Peyer's patch (tissue), 4 donors: ENCODE measurements around the gene MEF2C. TPM values are rescaled to one million over a fixed set of nuclear protein-coding genes. Genes with fewer than 3 reads are reported as not detected.
"Not testable (repeated sequence)": the region's sequence is repeated elsewhere in the genome, so short reads cannot be mapped to it uniquely, and the experiment has no call there.

Experiments
- DNase-seq, 3 donors: peaks; one replicate each; pipeline ENCODE4 v3.0.0-alpha.2; 2017 to 2019
- H3K27ac ChIP-seq, 4 donors: fragments of 200-600 bp; sonication (generic); one replicate each; pipeline ENCODE4 v1.5.1; 2016 to 2019
- H3K27me3 ChIP-seq, 2 donors: fragments of 200-600 bp; sonication (generic); one replicate each; pipeline ENCODE4 v1.5.1; 2019
- H3K36me3 ChIP-seq, 3 donors: fragments of 200-600 bp; sonication (generic); one replicate each; pipeline ENCODE4 v1.5.1; 2016 to 2019
- H3K4me1 ChIP-seq, 4 donors: fragments of 200-600 bp; sonication (generic); one replicate each; pipeline ENCODE4 v1.5.1; 2016 to 2019
- H3K4me3 ChIP-seq, 4 donors: fragments of 200-600 bp; sonication (generic); 1 replicate in 3 of 4; 2 replicates in 1 of 4; pipeline ENCODE4 v1.5.1; 2016 to 2019; ENCODE audit warnings: mild to moderate bottlenecking in 1 of 4
- H3K9me3 ChIP-seq, 4 donors: fragments of 200-600 bp; sonication (generic); one replicate each; pipeline ENCODE4 v1.5.1; 2016 to 2019; ENCODE audit warnings: mild to moderate bottlenecking in 1 of 4
- POLR2A ChIP-seq, 2 donors: fragments of 450-650 bp; IDR thresholded peaks; one replicate each; pipeline ENCODE4 v1.5.1; 2017; ENCODE audit warnings: antibody characterized with exemption in 2 of 2, mild to moderate bottlenecking in 2 of 2, moderate library complexity in 2 of 2
- total RNA-seq, 4 donors: library from RNA; depleted of rRNA; stranded (reverse); fragments of >200 nt; gene quantifications; one replicate each; pipeline ENCODE4 v1.1.0, GENCODE V29; 2016
- TF ChIP-seq, protein P1 (sequence below), 6 experiments: fragments of 450-650 bp in 4 of 6; fragments of 200-600 bp in 2 of 6; sonication (generic) in 1 of 6; IDR thresholded peaks; one replicate each; pipeline ENCODE4 v1.5.1; 2017 to 2019; ENCODE audit warnings: antibody characterized with exemption in 6 of 6, mild to moderate bottlenecking in 3 of 6, moderate library complexity in 1 of 6

Gene MEF2C
- total RNA-seq, 4 donors from 2014 or later = 5.4 to 137 (median 14.4) TPM

DNA sequence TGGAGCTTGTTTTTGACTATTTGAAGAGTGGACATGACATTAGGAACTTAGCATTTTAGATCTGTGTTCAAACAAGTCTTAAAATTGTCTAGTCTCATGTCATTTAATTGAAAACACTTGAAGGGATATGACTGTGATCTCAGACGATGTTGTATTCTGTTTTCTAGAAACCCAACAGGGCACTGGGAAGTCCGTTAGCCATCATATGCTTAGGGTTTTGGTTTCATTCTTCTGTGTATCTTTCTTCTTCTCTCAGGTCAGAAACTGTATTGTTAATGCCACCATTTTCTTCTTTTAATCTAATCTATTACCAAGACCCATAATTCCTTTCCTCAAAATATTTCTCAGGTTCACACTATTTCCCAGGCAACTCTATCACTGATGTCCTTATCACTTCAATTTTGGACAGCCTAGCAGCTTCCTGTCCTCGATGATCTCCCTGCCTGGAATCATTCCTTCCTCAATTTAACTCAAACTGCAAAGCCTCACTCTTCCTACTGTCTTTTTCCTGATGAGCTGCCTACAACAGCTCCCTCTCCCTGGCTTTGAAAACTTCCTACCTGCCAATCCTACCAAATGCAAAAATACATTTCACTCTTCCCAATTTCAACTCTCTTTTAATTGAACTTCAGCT is 77.7 kb downstream of the MEF2C start:
- DNase-seq = no peak
- Histone ChIP-seq H3K9me3 (no peaks in the 10 kb centered on the region), H3K4me1 (no peaks in the 10 kb centered on the region), H3K27ac (no peak overlapping the region), H3K27me3 (no peaks in the 10 kb centered on the region), H3K4me3 (no peak overlapping the region), H3K36me3 (no peaks in the 10 kb centered on the region)
- TF ChIP-seq POLR2A (IDR thresholded peaks at IDR 0.05) = no peak
- TF ChIP-seq, protein P1, sequence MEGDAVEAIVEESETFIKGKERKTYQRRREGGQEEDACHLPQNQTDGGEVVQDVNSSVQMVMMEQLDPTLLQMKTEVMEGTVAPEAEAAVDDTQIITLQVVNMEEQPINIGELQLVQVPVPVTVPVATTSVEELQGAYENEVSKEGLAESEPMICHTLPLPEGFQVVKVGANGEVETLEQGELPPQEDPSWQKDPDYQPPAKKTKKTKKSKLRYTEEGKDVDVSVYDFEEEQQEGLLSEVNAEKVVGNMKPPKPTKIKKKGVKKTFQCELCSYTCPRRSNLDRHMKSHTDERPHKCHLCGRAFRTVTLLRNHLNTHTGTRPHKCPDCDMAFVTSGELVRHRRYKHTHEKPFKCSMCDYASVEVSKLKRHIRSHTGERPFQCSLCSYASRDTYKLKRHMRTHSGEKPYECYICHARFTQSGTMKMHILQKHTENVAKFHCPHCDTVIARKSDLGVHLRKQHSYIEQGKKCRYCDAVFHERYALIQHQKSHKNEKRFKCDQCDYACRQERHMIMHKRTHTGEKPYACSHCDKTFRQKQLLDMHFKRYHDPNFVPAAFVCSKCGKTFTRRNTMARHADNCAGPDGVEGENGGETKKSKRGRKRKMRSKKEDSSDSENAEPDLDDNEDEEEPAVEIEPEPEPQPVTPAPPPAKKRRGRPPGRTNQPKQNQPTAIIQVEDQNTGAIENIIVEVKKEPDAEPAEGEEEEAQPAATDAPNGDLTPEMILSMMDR (IDR thresholded peaks at IDR 0.05) = no peak

DNA sequence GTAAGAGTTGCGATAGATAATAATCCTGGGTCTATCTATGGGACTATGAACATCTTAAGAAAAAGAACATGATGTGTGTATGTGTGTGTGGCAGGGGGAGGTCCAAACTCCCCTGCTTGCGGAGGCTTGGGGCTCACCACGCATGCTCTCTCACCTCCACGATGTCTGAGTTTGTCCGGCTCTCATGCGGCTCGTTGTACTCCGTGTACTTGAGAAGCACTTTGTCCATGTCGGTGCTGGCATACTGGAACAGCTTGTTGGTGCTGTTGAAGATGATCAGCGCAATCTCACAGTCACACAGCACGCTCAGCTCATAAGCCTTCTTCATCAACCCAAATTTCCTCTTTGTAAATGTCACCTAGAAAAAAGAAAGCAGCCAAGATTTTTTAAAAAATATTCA is 78.5 kb downstream of the MEF2C start:
- no peak for TF ChIP-seq POLR2A (IDR thresholded peaks at IDR 0.05)
- TF ChIP-seq, protein P1 (IDR thresholded peaks at IDR 0.05) = no peak
- Histone ChIP-seq H3K4me3 (no peak overlapping the region), H3K4me1 (no peaks in the 10 kb centered on the region), H3K36me3 (no peaks in the 10 kb centered on the region), H3K27me3 (no peaks in the 10 kb centered on the region), H3K9me3 (no peaks in the 10 kb centered on the region), H3K27ac (no peak overlapping the region)
- DNase-seq = no peak

DNA sequence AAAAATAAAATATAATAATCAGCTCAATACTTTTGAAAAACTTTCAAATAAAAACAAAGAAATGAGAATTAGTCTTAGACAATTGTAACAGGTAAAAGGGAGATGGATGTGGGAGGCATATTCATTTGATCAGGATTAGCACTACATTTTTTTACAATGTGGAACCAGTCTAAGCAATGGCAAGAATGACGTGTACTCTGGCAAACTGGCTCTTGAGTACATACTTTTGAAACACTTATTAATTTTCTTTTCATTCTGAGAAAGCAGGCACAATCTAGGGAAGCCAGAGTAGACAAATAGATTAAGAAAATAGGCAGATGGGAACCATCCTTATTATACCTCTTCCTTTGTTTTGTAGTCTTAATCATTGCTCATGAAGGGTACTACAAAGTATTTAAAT is 79.7 kb downstream of the MEF2C start:
- Histone ChIP-seq H3K36me3 (no peaks in the 10 kb centered on the region), H3K4me1 (no peaks in the 10 kb centered on the region), H3K9me3 (no peaks in the 10 kb centered on the region), H3K27ac (no peak overlapping the region), H3K4me3 (no peak overlapping the region), H3K27me3 (no peaks in the 10 kb centered on the region)
- no peak for DNase-seq
- no peak for TF ChIP-seq POLR2A (IDR thresholded peaks at IDR 0.05)
- TF ChIP-seq, protein P1 (IDR thresholded peaks at IDR 0.05) = no peak

DNA sequence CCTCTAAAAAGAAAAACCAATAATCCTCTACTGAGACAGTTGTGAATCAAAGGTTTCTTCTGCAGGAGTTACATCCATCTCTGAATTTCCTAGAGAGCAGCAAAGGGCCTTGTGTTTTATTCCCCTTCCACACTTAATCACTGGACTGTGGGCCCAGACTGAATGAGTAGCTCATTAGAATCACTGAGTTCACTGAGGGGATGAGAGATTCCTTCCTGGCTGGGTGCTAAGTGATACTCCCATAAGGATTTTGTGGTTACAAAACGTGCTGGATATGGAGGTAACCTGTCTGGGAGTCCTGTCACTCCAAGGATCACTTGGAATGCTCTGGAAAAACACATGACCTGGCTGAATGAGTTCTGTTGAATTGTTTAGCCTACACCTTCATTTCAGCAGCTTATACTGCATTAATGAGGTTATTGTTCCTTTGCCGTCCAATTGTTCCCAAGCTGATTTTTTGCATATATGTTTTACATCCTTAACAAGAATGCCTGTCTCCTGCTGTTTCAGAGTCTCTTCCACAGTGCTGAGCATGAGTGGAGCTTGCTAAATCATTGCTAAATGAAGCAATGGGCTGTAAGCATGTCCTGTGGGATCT is 82.9 kb downstream of the MEF2C start:
- H3K4me1 ChIP-seq = no peaks in the 10 kb centered on the region
- no peaks in the 10 kb centered on the region for H3K9me3 ChIP-seq
- no peak overlapping the region for H3K27ac ChIP-seq
- no peaks in the 10 kb centered on the region for H3K27me3 ChIP-seq
- DNase-seq = no peak
- TF ChIP-seq, protein P1 (IDR thresholded peaks at IDR 0.05) = no peak
- TF ChIP-seq POLR2A (IDR thresholded peaks at IDR 0.05) = no peak
- no peak overlapping the region for H3K4me3 ChIP-seq
- no peaks in the 10 kb centered on the region for H3K36me3 ChIP-seq

DNA sequence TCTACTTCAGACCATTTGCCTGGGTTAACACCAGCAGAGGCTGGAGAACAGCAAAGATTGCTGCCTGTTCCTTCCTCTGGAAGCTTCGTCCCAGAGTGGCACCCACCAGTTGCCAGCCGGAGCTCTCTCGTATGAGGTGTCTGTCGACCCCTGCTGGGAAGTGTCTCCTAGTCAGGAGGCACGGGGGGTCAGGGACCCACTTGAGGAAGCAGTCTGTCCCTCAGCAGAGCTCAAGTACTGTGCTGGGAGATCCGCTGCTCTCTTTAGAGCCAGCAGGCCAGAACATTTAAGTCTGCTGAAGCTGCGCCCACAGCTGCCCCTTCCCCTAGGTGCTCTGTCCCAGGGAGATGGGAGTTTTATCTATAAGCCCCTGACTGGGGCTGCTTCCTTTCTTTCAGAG is 84.1 kb downstream of the MEF2C start:
- not testable (repeated sequence) for H3K4me1 ChIP-seq, H3K27ac ChIP-seq, H3K9me3 ChIP-seq, H3K4me3 ChIP-seq, DNase-seq, H3K27me3 ChIP-seq, H3K36me3 ChIP-seq

DNA sequence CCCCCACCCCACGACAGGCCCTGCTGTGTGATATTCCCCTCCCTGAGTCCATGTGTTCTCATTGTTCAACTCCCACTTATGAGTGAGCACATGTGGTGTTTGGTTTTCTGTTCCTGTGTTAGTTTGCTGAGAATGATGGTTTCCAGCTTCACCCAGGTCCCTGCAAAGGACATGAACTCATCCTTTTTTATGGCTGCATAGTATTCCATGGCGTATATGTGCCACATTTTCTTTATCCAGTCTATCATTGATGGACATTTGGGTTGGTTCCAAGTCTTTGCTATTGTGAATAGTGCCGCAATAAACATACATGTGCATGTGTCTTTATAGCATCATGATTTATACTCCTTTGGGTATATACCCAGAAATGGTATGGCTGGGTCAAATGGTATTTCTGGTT is 89.2 kb downstream of the MEF2C start:
- H3K27ac ChIP-seq, H3K4me1 ChIP-seq, H3K4me3 ChIP-seq, DNase-seq, H3K36me3 ChIP-seq, H3K9me3 ChIP-seq, H3K27me3 ChIP-seq: not testable (repeated sequence)
